Measurements from ENCODE around the gene CT45A8. TPM values are rescaled to one million over a fixed set of nuclear protein-coding genes. Genes with fewer than 3 reads are reported as not detected.
"Not testable (repeated sequence)": the region's sequence is repeated elsewhere in the genome, so short reads cannot be mapped to it uniquely, and the experiment has no call there.

The CT45A8 gene, protein sequence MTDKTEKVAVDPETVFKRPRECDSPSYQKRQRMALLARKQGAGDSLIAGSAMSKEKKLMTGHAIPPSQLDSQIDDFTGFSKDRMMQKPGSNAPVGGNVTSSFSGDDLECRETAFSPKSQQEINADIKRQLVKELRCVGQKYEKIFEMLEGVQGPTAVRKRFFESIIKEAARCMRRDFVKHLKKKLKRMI
- total RNA-seq = not detected

DNA sequence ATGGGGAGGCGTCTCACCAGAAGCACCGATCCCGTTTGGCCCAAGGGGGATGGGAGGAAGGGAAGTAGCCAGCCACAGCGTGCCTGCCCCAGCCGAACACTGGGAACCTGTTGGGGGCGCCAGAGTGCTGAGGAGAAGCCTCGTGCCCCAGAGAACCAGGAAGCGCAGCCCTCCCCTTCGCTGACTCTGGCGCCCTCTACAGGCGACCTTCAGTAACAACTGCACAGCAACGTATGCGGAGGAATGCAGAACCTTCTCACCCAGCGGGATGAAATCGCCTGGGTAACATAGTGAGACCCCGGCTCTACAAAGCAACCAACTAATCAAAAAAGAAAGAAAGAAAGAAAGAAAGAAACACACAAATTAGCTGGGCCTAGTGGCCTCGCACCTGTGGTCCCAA is at the start of gene CT45A8:
Gene CT45A8, minus strand, starts transcription at position 101 of the 400 bp plus-strand sequence. CDS start 3,755 bp downstream, outside the sequence.
- H3K27me3 ChIP-seq; H3K4me1 ChIP-seq; intact Hi-C loops (cut with DNase I; ENCODE audit: low total_unique reads); H3K36me3 ChIP-seq; H3K27ac ChIP-seq; H3K9me3 ChIP-seq; H3K4me3 ChIP-seq; DNase-seq: not testable (repeated sequence)

DNA sequence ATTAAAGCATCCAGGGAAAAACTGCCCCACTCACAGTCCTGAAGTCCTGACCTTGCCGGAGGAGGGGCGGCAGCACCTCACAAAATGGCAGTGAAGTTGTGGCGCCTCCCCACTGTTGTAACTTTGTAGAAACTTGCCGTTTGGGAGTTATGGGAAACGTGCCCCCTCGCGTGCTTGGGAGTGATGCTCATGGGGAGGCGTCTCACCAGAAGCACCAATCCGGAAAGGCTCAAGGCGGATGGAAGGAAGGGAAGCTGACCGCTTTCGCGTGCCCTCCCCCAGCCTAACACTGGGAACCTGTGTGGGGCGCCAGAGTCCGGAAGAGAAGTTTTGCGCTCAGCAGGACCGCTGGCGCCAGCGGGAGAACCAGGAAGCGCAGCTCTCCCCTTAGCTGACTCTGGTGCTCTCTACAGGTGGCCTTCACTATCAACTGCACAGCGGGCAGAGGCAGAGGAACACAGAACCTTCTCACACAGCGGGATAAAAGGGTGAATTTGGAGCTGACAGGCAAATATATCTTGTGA is 39.0 kb upstream of the CT45A8 start, which contains the start of the genes CT45A10 and SAGE1:
Gene CT45A10, minus strand, starts transcription at position 151 of the 524 bp plus-strand sequence. CDS start 8,100 bp downstream, outside the sequence.
Gene SAGE1, plus strand, starts transcription at position 423 of the 524 bp plus-strand sequence. CDS start 2,527 bp downstream, outside the sequence.
- Histone ChIP-seq H3K27me3 (no peaks in the 10 kb centered on the region), H3K9me3 (no peaks in the 10 kb centered on the region), H3K4me3 (no peak within 1 kb of the TSS), H3K27ac (no peak within 1 kb of the TSS), H3K36me3 (no peaks in the 10 kb centered on the region), H3K4me1 (no peaks in the 10 kb centered on the region)
- no peak for DNase-seq
- intact Hi-C loops (cut with DNase I; ENCODE audit: low total_unique reads) = no loop called here
- TF ChIP-seq CTCF (IDR thresholded peaks at IDR 0.05) (no peak), POLR2A (IDR thresholded peaks at IDR 0.05) (no peak)

DNA sequence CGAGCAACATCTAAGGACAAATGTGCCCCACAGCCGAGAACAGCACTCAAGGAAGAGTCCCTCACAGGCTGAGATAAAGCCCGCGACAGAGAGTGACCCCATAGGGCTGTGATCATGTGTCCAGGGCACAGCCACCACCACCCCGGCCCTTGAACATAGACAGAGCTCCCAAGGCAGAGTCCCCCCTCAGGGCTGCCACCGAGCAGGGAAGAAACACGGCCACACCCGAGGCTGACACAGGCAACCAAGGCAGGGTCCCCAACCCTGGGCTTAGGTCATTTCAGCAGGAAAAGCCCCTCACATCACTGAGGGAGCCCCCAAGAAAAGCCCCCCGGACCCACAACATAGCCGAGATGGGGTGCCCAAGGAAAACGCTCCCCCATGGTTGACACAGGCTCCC is 38.4 kb upstream of the CT45A8 start:
- intact Hi-C loops (cut with DNase I; ENCODE audit: low total_unique reads) = no loop called here
- Histone ChIP-seq H3K4me1 (no peaks in the 10 kb centered on the region), H3K27ac (no peak overlapping the region), H3K4me3 (no peak overlapping the region), H3K9me3 (no peaks in the 10 kb centered on the region), H3K27me3 (no peaks in the 10 kb centered on the region), H3K36me3 (no peaks in the 10 kb centered on the region)
- no peak for DNase-seq
- TF ChIP-seq POLR2A (IDR thresholded peaks at IDR 0.05) = no peak
- TF ChIP-seq CTCF (IDR thresholded peaks at IDR 0.05) = no peak

DNA sequence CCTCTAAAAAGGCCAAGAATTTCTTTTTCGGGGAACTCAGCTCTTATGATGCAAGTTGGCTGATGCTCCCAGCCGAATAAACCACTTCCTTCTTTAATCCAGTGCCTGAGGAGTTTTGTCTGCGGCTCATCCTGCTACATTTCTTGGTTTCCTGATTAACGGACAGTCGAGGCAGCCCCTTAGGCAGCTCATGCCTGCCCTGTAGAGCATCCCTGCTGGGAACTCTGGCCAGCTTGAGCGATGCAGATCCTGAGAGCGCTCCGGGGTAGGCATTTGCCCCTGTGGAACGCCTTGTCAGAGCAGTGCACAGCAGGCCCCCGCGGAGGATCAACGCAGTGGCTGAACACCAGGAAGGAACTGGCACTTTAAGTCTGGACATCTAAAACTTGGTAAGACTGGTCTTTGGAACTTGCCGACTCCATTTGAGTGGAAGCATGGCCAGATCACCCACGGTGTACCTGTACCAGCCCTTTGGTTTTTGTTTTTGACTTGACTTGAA is 35.8 kb upstream of the CT45A8 start:
- Histone ChIP-seq H3K9me3 (no peaks in the 10 kb centered on the region), H3K27me3 (no peaks in the 10 kb centered on the region), H3K36me3 (no peaks in the 10 kb centered on the region), H3K4me1 (no peaks in the 10 kb centered on the region), H3K4me3 (no peak overlapping the region), H3K27ac (no peak overlapping the region)
- TF ChIP-seq POLR2A (IDR thresholded peaks at IDR 0.05) = no peak
- no peak for TF ChIP-seq CTCF (IDR thresholded peaks at IDR 0.05)
- DNase-seq = no peak
- intact Hi-C loops (cut with DNase I; ENCODE audit: low total_unique reads) = no loop called here

DNA sequence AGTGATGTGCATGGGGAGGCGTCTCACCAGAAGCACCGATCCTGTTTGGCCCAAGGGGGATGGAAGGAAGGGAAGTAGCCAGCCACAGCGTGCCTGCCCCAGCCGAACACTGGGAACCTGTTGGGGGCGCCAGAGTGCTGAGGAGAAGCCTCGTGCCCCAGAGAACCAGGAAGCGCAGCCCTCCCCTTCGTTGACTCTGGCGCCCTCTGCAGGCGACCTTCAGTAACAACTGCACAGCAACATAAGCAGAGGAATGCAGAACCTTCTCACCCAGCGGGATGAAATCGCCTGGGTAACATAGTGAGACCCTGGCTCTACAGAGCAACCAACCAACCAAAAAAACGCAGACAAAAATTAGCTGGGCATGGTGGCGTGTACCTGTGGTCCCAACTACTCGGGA is 34.6 kb upstream of the CT45A8 start:
- H3K9me3 ChIP-seq; DNase-seq; H3K27me3 ChIP-seq; H3K27ac ChIP-seq; intact Hi-C loops (cut with DNase I; ENCODE audit: low total_unique reads); H3K4me1 ChIP-seq; H3K4me3 ChIP-seq; H3K36me3 ChIP-seq: not testable (repeated sequence)

GRCh38 chrX:135888230-135888629 is 33.9 kb upstream of the CT45A8 start:
- H3K9me3 ChIP-seq; H3K27ac ChIP-seq; H3K4me1 ChIP-seq; H3K36me3 ChIP-seq; intact Hi-C loops (cut with DNase I; ENCODE audit: low total_unique reads); H3K27me3 ChIP-seq; H3K4me3 ChIP-seq; DNase-seq: not testable (repeated sequence)

DNA sequence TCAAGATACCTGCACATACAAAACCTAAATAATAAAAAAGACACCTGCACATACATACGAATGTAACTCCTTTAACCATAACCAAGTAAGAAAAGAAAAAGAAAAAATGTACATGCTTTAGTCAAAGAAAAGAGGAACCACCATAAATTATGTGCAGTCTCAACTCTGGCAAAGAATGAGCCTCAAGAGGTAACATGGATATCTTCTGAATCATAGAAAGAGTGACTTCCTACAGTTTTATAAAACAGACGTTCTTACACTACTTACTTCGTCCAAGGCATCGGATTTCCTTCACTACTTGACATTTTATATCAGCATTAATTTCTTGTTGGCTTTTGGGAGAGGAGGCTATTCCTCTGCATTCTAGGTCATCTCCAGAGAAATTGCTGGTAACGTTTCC is 28.4 kb upstream of the CT45A8 start:
- H3K4me1 ChIP-seq; intact Hi-C loops (cut with DNase I; ENCODE audit: low total_unique reads); H3K9me3 ChIP-seq; H3K4me3 ChIP-seq; DNase-seq; H3K27me3 ChIP-seq; H3K27ac ChIP-seq; H3K36me3 ChIP-seq: not testable (repeated sequence)

DNA sequence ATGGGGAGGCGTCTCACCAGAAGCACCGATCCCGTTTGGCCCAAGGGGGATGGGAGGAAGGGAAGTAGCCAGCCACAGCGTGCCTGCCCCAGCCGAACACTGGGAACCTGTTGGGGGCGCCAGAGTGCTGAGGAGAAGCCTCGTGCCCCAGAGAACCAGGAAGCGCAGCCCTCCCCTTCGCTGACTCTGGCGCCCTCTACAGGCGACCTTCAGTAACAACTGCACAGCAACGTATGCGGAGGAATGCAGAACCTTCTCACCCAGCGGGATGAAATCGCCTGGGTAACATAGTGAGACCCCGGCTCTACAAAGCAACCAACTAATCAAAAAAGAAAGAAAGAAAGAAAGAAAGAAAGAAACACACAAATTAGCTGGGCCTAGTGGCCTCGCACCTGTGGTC is 17.4 kb upstream of the CT45A8 start, which contains the start of gene CT45A9:
Gene CT45A9, minus strand, starts transcription at position 101 of the 400 bp plus-strand sequence. CDS start 3,751 bp downstream, outside the sequence.
- H3K4me1 ChIP-seq; DNase-seq; H3K27ac ChIP-seq; H3K27me3 ChIP-seq; H3K36me3 ChIP-seq; H3K4me3 ChIP-seq; H3K9me3 ChIP-seq; intact Hi-C loops (cut with DNase I; ENCODE audit: low total_unique reads): not testable (repeated sequence)

GRCh38 chrX:135837180-135837579 is 17.2 kb downstream of the CT45A8 start, which contains the start of gene CT45A7:
Gene CT45A7, minus strand, starts transcription at chrX:135837280. Its CDS starts 3,747 bp downstream, at chrX:135833533.
- H3K9me3 ChIP-seq; H3K27me3 ChIP-seq; H3K36me3 ChIP-seq; H3K27ac ChIP-seq; H3K4me3 ChIP-seq; H3K4me1 ChIP-seq; DNase-seq; intact Hi-C loops (cut with DNase I; ENCODE audit: low total_unique reads): not testable (repeated sequence)

- intact Hi-C loops (cut with DNase I; ENCODE audit: low total_unique reads); H3K27ac ChIP-seq; H3K9me3 ChIP-seq; H3K4me1 ChIP-seq; H3K4me3 ChIP-seq; H3K36me3 ChIP-seq; DNase-seq; H3K27me3 ChIP-seq: not testable (repeated sequence)
Observed at GRCh38 chrX:135819912-135820311, 34.4 kb downstream of the CT45A8 start, which contains the start of gene CT45A2. Gene CT45A2, minus strand, starts transcription at chrX:135820012. Its CDS starts 3,747 bp downstream, at chrX:135816265.
